Glomerular visceral epithelial cell (primary cell): Measurements from ENCODE around the gene NME1.
"Not testable (repeated sequence)": the region's sequence is repeated elsewhere in the genome, so short reads cannot be mapped to it uniquely, and the experiment has no call there.

ENCODE experiments used
- DNase-seq: peaks from one replicate; pipeline ENCODE4 v3.0.0-alpha.2; 2016; ENCODE audit errors: extremely low spot score

Gene NME1

DNA sequence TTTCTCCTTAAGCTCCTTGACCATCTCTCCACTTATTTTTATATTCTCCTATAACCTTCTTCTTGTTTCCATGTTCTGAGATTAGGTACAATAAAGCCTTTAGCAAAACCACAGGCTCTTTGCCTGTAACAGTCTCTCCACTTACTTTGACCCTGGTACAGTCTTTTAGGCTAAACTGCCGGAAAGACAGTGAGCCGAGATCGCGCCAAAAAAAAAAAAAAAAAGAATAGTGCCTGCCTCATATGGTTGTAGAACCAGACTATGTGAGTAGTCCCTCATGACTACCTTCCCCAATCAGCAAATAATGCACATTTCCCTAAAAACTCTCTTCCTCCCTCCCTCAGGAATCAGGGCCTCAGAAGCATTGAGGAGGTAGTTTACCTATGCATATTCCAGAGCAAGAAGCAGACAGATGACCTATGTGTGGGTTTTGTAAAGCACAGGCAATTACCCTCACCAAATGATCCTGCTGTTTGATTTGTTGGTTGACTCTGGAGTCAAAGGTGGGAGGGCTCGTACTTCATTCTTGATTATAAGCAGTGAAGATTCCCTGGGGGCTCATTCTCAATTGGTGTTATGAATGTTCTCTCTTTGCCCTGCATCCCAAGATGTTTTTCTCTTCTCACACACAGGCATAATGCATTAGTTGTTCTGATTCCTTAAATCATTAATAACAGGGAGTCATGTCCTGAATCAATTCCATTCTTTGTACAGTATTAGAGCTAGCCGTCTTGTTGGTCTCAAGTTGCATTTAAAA, 8.9 kb upstream of the NME1 start:
- no peak for DNase-seq

DNA sequence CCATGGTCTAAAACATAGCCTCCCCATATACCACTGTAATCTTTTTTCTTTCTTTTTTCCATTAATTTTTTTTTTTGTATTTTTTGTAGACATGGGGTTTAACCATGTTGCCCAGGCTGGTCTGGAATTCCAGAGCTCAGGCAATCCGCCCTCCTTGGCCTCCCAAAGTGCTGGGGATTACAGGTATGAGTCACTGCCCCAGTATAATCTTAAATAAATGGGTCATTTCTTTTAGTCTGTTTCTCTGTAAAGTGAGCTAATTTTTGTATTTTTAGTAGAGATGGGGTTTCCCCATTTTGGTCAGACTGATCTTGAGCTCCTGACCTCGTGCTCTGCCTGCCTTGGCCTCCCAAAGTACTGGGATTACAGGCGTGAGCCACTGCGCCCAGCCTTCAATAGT, 5.7 kb upstream of the NME1 start:
- DNase-seq: peak; percentile 44

DNA sequence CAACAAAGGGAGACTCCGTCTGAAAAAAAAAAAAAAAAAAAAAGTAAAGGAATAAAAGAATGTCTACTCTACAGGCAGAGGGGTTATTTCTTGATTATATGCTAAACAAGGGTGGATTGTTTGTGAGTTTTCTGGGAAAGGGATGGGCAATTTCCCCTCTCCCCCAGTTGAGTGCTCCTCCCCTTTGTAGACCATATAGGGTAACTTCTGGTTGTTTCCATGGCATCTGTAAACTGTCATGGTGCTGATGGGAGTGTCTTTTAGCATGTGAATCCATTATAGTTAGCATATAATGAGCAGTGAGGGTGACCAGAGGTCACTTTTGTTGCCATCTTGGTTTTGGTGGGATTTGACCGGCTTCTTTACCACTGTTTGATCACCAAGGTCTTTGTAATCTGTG, 4.2 kb upstream of the NME1 start:
- no peak for DNase-seq

DNA sequence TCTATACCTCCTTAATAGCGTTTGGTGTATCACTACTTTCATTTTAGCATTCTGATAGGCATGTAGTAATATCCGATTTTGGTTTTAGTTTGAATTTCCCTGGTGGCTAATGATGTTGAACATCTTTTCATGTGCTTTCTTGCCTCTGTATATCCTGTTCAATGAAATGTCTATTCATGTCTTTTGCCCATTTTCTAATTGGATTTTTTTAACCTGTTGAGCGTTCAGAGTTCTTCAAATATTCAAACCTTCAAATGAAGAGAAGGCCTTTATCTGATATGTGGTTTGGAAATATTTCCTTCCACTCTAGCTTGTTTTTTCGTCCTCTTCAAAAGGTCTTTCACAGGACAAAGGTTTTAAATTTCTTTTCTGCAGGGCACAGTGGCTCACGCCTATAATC, 2.4 kb upstream of the NME1 start:
- DNase-seq: no peak

DNA sequence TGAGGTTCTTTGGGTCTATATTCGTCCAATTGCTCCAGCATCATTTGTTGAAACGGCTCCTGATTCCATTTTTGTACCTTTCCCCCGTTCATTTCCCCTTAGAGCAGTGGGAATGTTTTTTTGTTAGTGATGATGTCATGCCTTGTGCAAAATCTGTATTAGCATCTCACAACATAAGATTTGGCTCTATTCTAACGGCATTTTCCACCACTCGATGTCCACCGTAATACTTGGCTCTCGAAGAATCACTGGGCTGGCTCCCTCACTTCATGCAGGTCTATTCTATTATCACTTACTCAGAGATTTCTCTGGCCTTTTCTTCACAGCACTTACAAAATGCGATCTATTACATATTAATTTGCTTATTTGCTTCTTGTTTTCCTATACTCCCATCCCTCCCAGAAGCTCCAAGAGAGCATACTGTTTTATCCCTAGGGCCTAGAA, 571 bp upstream of the NME1 start:
- DNase-seq: no peak

DNA sequence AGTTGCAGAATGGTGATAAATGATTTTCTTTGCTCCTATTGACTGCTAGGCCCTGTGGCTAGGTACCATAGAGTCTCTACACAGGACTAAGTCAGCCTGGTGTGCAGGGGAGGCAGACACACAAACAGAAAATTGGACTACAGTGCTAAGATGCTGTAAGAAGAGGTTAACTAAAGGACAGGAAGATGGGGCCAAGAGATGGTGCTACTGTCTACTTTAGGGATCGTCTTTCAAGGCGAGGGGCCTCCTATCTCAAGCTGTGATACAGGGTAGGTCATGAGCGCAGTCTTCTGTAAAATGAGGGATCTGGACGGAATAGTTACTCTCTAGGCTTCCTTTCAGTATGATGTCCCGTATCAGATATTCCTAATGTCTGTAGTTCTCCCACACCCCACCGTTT, 817 bp downstream of the NME1 start:
- no peak for DNase-seq

DNA sequence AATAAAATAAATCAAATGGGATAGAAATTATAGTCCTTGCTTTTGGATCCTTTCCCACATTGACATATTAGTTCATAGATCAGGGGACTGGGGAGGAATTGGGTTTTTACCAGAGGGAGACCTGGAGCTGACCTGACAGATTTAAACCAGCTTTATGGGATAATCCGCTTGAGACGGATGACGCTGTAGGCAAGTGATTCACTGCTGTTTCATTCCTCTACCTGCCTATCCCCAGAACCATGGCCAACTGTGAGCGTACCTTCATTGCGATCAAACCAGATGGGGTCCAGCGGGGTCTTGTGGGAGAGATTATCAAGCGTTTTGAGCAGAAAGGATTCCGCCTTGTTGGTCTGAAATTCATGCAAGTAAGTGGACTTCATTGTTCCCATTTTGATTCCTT, 2.1 kb downstream of the NME1 start:
- DNase-seq: no peak

DNA sequence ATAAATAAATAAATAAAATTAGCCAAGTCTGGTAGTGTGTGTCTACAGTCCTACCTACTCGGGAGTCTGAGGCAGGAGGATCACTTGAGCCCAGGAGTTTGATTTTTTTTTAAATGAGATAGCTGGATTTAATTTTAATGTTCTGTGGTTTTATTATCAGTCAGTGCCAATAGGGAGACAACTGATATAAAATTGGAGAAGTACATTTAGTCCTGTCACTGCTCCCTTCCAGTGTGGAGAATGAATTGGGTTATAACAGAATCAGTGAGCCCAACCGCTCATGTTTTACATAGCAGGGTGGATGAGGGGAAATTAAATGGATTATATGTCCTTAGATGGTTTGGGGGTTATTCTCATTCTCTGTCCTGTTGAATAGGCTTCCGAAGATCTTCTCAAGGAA, 6.2 kb downstream of the NME1 start:
- no peak for DNase-seq

DNA sequence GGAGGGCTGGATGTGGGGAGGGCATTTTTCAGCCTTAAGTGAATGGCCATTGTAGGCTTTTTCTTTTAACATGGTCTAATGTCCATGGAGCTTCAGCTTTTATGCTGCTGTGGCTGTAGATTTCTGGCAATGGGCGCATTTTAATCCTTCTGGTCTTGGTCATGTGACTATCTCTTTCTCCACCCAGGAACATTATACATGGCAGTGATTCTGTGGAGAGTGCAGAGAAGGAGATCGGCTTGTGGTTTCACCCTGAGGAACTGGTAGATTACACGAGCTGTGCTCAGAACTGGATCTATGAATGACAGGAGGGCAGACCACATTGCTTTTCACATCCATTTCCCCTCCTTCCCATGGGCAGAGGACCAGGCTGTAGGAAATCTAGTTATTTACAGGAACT, 8.2 kb downstream of the NME1 start:
- no peak for DNase-seq

DNA sequence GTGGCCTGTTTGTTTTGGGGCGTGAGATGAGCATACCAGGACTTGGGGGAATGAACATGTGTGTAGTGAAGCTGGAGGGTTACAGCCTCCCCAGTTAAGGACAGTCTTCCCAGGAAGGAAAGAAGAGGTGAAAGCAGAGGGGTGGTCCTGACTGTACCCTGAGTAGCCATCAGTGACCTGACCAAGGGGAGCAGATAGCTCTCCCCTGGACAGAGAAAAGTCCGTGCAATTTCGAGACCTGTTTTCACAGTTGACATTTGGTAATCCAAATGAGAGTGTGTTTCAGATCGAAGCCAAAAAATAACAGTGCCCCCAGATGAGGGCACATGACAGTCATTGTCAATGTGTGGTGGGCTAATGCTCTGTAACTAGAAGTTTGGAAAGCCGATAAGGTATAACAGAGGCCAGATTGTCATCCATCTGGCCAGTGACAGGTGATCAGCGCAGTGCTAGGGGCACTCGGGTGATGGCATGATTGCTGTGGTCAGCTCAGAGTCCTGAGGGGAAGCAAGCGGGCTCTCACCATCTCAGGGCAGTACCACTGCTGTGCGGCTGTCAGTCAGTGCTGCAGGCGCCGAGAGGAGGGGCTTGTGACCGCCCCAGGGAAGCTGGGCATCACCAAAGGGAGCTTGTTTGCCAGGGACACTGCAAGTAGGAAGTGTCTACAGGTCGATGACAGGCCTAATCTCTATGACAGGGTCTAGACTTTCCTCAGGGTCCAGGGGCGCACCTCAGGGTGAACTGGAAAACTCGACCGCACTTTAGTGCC, 11.7 kb downstream of the NME1 start:
- DNase-seq: no peak

DNA sequence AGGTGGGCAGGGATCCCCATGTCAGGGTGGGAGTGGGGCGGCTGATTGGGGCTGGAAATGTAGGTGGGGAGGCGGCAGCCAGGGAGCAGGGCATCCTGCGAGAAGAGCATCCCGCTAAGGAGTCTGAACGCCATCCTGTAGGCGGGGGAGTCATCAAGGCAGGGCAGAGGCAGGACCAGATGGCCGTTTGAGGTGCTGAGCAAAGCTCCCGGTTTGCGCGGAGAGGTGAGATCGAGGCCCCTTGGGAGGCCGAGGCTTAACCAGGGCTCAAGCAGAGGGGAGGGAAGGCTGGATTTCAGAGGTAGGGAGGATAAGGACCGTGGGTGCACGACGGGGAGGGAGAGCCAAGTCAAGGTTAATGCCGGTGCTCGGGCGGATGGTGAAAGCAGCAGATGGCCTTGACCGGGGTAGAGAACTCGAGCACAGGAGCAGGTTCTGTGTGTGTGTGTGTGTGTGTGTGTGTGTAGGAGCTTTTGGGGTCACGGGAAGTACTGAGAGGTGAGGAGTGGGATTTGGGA, 12.4 kb downstream of the NME1 start:
- DNase-seq: no peak

DNA sequence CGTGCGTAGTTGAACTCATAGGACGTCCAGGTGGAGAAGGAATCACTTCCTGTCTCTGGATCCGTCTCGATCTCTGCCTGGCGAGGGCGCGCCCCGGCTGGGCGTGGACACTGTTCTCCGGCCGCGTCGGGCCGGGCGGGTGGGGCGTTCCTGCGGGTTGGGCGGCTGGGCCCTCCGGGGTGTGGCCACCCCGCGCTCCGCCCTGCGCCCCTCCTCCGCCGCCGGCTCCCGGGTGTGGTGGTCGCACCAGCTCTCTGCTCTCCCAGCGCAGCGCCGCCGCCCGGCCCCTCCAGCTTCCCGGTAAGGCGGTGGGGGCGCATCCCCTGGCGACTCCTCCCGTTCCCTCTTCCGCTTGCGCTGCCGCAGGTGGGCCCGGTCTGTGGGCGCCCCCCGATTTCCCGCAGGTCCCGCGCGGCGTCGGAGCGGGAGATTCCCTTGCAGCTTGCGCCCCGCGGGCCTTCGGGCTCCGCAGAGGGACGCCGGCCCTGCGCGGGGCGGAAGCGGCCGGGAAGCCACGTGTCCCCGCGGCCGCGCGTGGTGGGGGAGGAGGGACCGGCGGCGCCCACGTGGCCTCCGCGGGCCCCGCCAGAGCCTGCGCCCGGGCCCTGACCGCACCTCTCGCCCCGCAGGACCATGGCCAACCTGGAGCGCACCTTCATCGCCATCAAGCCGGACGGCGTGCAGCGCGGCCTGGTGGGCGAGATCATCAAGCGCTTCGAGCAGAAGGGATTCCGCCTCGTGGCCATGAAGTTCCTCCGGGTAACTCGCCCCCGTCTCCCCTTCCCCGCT, 13.0 kb downstream of the NME1 start, which contains the start of gene NME2:
TSS of gene NME2 (plus strand) at position 214 of the 789 bp plus-strand sequence. CDS start at position 634, 420 bp downstream.
- DNase-seq: peak; percentile 92

DNA sequence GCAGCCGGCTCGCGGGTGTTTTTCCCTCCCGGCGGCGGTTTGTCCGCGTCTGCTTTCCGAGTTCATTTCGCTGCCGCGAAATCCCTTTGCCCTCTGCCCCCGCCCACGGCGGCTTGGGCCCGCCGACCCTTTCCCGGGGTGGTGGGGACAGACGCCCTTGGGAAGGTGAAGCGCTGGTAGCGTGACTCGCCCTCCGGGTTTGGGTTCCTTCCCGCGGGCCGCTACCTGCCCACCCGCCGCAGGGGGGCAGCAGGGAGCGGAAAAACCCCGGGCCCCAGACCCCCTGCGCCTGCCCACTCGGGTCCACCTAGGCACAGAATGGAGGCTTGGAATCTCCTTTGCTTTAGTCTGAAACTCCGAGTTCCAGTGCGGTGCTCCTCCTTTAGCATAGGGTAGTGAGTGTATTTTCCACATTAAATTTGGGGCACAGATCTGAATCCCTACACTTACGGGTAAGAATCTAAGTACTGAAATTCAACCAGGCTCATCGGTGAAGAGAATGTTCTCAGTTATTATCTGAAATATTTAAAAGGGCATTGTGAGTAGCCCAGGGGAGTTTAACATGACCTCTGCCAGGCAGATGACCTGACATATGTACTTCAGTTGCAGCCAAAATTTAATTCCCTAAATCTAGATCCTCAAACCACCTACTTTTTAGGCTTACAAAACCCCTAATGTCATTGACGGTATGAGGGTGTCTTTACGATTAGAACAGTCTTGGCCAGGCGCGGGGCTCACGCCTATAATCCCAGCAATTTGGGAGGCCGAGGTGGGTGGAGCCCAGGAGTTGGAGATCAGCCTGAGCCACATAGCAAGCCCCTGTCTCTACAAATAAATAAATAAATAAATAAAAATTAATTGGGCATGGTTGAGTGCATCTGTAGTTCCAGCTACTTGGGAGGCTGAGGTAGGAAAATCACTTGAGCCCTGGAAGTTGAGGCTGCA, 13.9 kb downstream of the NME1 start:
- peak; percentile 67 for DNase-seq

DNA sequence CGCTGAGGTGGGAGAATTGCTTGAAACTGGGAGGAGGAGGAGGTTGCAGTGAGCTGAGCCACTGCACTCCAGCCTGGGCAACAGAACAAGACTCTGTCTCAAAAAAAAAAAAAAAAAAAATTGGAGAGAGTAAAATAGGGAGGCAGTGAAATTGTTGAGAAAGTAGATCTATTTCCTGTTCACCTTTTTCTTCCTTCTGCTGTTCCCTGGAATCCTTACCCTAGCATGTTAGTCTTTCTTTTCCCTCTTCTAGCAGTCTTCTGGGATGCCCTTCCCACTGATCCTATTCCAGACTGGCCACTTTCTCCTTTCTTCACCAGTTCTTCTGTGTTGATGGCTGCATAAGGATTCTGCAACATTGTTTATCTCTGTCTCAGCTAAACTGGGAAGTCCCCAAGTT, 16.0 kb downstream of the NME1 start:
- DNase-seq: no peak

DNA sequence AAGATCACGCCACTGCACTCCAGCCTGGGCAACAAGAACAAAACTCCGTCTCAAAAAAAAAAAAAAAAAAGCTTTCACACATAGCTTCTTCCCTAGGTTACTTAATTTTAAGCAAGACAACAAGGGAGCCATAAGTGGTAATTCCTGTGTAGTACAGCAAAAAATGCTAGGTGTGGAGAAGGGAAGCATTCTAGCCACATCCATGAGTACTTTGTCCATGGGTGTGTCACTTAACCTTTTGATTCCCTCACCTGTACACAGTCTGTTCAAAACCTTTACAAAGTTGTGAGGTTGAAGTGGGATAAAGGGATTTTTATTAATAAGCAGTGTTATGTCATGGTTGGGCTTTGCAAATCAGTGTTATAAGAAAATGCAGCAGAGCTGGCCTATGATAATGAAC, 17.4 kb downstream of the NME1 start:
- DNase-seq: no peak

DNA sequence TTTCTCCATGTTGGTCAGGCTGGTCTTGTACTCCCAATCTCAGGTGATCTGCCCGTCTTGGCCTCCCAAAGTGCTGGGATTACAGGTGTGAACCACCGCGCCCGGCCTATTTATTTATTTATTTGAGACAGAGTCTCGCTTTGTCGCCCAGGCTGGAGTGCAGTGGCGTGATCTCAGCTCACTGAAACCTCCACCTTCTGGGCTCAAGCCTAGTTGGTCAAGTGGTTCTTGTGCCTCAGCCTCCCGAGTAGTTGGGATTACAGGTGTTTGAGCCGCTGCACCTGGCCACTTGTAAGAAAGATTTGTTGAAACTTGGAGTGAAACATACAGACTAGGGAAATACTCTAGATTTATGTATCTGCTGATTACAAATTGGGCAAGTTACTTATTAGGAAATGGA, 18.7 kb downstream of the NME1 start:
- DNase-seq: not testable (repeated sequence)

DNA sequence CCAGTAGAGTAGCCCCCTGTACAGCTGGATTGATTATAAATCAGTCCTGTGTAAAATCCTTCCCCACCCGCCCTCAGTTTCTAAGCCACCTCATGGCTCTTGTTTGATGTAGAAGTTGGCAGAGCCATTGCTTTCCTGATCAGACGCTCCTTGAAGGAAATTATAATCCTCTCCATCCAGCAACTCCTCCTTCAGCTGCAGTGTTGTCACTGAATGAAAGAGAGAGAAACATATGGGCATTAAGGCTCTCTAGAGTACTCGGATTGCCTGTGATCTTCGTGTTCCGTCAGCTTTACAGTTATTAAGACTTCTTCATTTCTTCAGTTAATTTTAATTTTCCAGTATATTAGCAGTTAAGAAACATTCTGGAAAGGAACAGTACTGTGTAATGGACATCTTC, 27.1 kb downstream of the NME1 start:
- DNase-seq: no peak

DNA sequence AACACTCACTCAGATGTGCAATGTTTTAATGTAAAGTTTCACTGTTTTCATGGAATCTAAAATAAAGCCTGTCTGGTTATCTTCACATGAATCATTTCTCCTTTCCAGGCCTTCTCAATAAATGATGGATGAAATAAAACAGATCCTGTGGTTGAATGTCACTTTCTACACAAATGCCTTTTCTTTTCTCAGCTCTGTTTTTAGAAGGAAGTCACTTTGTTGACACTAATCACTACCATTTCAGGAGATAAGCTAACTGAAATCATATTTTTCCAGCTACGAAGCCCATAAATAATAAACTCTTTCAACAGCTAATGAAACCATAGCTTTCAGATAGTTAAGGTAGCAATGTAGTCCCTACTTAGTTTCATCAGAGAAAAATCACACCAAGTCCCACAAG, 30.8 kb downstream of the NME1 start:
- no peak for DNase-seq

DNA sequence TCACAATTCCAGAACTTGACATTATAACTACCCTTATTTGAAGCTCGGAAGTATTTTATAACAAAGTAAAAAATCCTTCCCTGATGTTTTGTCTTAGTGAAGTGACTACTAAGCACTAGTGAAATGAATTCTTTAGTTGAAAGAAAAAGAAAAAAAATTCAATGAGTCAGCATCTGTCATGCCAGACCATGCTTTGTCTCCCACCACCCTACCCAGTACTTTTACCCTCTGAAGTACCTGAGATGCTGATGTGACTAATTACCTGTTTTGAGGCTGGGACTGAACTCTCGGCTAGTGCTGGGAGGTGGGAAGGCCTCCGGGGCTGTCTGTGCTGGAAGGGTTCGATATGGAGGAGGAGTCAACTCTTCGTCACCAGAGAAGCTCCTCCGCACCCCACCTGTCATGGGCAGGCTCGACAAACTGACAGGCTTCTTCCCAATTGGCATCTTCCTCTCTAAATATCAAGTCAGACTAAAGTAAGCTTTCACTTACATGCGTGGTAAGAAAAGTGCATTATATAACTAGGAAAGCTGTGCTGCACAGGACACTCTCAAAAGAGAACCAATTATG, 32.5 kb downstream of the NME1 start:
- no peak for DNase-seq

DNA sequence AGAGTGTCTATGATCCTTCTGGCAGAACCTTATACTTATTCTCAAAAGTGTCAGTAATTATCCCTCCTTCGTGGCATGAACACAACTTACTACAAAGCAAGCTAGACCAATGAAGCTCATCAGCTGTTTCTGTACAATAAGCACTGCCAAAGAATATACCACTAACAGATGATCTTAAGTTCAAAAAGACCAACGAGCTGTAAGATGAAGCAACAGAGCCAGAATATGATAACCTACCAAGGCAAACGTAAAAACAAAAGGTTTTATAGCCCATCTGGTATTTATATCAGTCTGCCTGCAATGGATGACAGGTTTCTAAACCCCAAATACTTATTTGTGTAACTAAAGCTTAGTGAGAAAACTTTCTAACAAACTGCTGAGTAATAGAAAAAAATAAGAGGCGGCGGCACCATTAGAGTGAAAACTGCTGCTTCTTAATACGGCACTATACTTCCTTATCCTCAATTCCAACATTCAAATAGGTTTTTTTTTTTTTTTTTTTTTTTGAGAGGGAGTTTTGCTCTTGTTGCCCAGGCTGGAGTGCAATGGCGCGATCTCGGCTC, 35.0 kb downstream of the NME1 start:
- DNase-seq: no peak
